PFSK-1 (cell line): ENCODE results near the gene GLRA1. TPM values are rescaled to one million over a fixed set of nuclear protein-coding genes. Genes with fewer than 3 reads are reported as not detected.

Source experiments
- FOXP2 ChIP-seq: optimal IDR thresholded peaks from 2 replicates; pipeline ENCODE3; 2011; ENCODE audit warnings: borderline replicate concordance, control low read depth, inconsistent platforms; ENCODE audit not compliant: insufficient read depth; ENCODE audit errors: extremely low read length, extremely low read depth
- POLR2AphosphoS5 ChIP-seq: IDR thresholded peaks from 2 replicates; pipeline ENCODE4 v1.6.1; 2012; ENCODE audit warnings: low read depth, mild to moderate bottlenecking, control low read depth, low read length, moderate library complexity
- REST ChIP-seq, 2 experiments: IDR thresholded peaks; 2 replicates each; pipeline versions ENCODE4 v1.6.1 to v1.8.0; 2011 to 2012; ENCODE audit warnings: low read depth in 2 of 2, low read length in 2 of 2, control low read depth in 1 of 2, inconsistent platforms in 1 of 2, mild to moderate bottlenecking in 1 of 2, moderate library complexity in 1 of 2; ENCODE audit not compliant: insufficient read depth in 1 of 2
- SIN3A ChIP-seq: IDR thresholded peaks from 2 replicates; pipeline ENCODE4 v1.6.1; 2012; ENCODE audit warnings: mild to moderate bottlenecking, low read length, moderate library complexity, borderline replicate concordance; ENCODE audit not compliant: insufficient read depth
- TAF1 ChIP-seq: IDR thresholded peaks from 2 replicates; pipeline ENCODE4 v1.6.1; 2012; ENCODE audit warnings: low read length, control low read depth, borderline replicate concordance; ENCODE audit not compliant: insufficient read depth
- polyA plus RNA-seq: library from polyadenylated mRNA; unstranded; fragments of >200 nt; gene quantifications from one replicate; pipeline ENCODE4 v1.2.1, GENCODE V29; 2012; ENCODE audit warnings: low read depth, missing spikeins; ENCODE audit not compliant: insufficient read length

GLRA1 gene
- not detected for polyA plus RNA-seq

GRCh38 chr5:151924564-151925301 is at the start of gene GLRA1:
Gene GLRA1 (minus strand): TSS chr5:151924851. CDS start chr5:151924549, 302 bp downstream.
- TF ChIP-seq SIN3A (peak; percentile 99; the same call in 1 of the 2 replicates), POLR2AphosphoS5 (no peak), FOXP2 (no peak), TAF1 (no peak), REST (IDR thresholded peaks at IDR 0.05; ENCODE audit: insufficient read depth in 1 of 2, low read depth in 2 of 2, low read length in 2 of 2) (peak; percentile 98 to 100)

- TF ChIP-seq SIN3A (no peak), REST (IDR thresholded peaks at IDR 0.05; ENCODE audit: insufficient read depth in 1 of 2, low read depth in 2 of 2, low read length in 2 of 2) (no peak), TAF1 (no peak), POLR2AphosphoS5 (no peak), FOXP2 (no peak)
These were observed 46.2 kb upstream of the GLRA1 start for GRCh38 chr5:151970885-151971284.

- TF ChIP-seq POLR2AphosphoS5 = no peak
- TF ChIP-seq FOXP2 = no peak
- no peak for TF ChIP-seq REST (IDR thresholded peaks at IDR 0.05; ENCODE audit: insufficient read depth in 1 of 2, low read depth in 2 of 2, low read length in 2 of 2)
- no peak for TF ChIP-seq TAF1
- TF ChIP-seq SIN3A = no peak
These were observed 43.2 kb upstream of the GLRA1 start for GRCh38 chr5:151967865-151968264.

- TF ChIP-seq TAF1 (no peak), FOXP2 (no peak), REST (IDR thresholded peaks at IDR 0.05; ENCODE audit: insufficient read depth in 1 of 2, low read depth in 2 of 2, low read length in 2 of 2) (no peak), POLR2AphosphoS5 (no peak), SIN3A (no peak)
These were observed 41.4 kb upstream of the GLRA1 start for GRCh38 chr5:151966046-151966445.

- TF ChIP-seq POLR2AphosphoS5 (no peak), REST (IDR thresholded peaks at IDR 0.05; ENCODE audit: insufficient read depth in 1 of 2, low read depth in 2 of 2, low read length in 2 of 2) (no peak), FOXP2 (no peak), SIN3A (no peak), TAF1 (no peak)
These were observed 39.8 kb upstream of the GLRA1 start for GRCh38 chr5:151964471-151964870.
